Bone marrow (tissue), 2 donors: ENCODE measurements around the gene RAB30.
"Not testable (repeated sequence)": the region's sequence is repeated elsewhere in the genome, so short reads cannot be mapped to it uniquely, and the experiment has no call there.

Experiments used
- DNase-seq, 2 donors: peaks; one replicate each; lab custom pipeline; 2025; lab: John Stamatoyannopoulos, UW

Gene RAB30

GRCh38 chr11:83009999-83010398, 61.7 kb downstream of the RAB30 start:
- DNase-seq, result no peak

- DNase-seq, result not testable (repeated sequence)
Measured at GRCh38 chr11:83009136-83009535, 62.6 kb downstream of the RAB30 start.

GRCh38 chr11:83008581-83008923, 63.1 kb downstream of the RAB30 start:
- no peak for DNase-seq

- DNase-seq, result no peak
Measured at GRCh38 chr11:83007909-83008580, 63.7 kb downstream of the RAB30 start.

GRCh38 chr11:83007477-83007876, 64.2 kb downstream of the RAB30 start:
- no peak for DNase-seq

GRCh38 chr11:83006877-83007330, 64.8 kb downstream of the RAB30 start:
- no peak for DNase-seq

GRCh38 chr11:83004746-83005556, 66.7 kb downstream of the RAB30 start:
- DNase-seq, result no peak

GRCh38 chr11:83002522-83002921, 69.2 kb downstream of the RAB30 start:
- DNase-seq, result no peak

- DNase-seq, result no peak
Measured at GRCh38 chr11:83002053-83002452, 69.6 kb downstream of the RAB30 start.

GRCh38 chr11:83000381-83000780, 71.3 kb downstream of the RAB30 start:
- DNase-seq, result no peak

- no peak for DNase-seq
Measured at GRCh38 chr11:82999232-82999631, 72.5 kb downstream of the RAB30 start.

GRCh38 chr11:82998697-82999096, 73.0 kb downstream of the RAB30 start:
- DNase-seq, result no peak

- no peak for DNase-seq
Measured at GRCh38 chr11:82996966-82997606, 74.6 kb downstream of the RAB30 start.

GRCh38 chr11:82995754-82996398, 75.8 kb downstream of the RAB30 start:
- DNase-seq, result no peak

- no peak for DNase-seq
Measured at GRCh38 chr11:82995235-82995634, 76.5 kb downstream of the RAB30 start.

- DNase-seq, result no peak
Measured at GRCh38 chr11:82994604-82995230, 77.0 kb downstream of the RAB30 start.

GRCh38 chr11:82992223-82992622, 79.5 kb downstream of the RAB30 start:
- DNase-seq, result no peak

- DNase-seq, result no peak
Measured at GRCh38 chr11:82989628-82990404, 81.9 kb downstream of the RAB30 start.

- DNase-seq, result no peak
Measured at GRCh38 chr11:82988936-82989627, 82.6 kb downstream of the RAB30 start.

- DNase-seq, result no peak
Measured at GRCh38 chr11:82987997-82988396, 83.7 kb downstream of the RAB30 start.

- no peak for DNase-seq
Measured at GRCh38 chr11:82986446-82986845, 85.3 kb downstream of the RAB30 start.
